ENCODE measurements around the gene MEX3D. TPM values are rescaled to one million over a fixed set of nuclear protein-coding genes. Genes with fewer than 3 reads are reported as not detected.

MEX3D gene
- total RNA-seq, 1 donor from 2014 or later: 43.4 TPM

- FAIRE-seq (no peak), DNase-seq (ENCODE audit: low read depth) (no peak)
- TF ChIP-seq CTCF (IDR thresholded peaks at IDR 0.05; ENCODE audit: insufficient read depth, low read length, severe bottlenecking): no peak
- Histone ChIP-seq H3K27me3 (ENCODE audit: control insufficient read depth, insufficient read depth, low read length) (no peaks in the 10 kb centered on the region), H3K4me3 (ENCODE audit: low read depth, low read length) (no peak overlapping the region), H3K36me3 (ENCODE audit: control insufficient read depth, insufficient read depth, low read length) (peaks cover 2% of the 10 kb centered on the region)
Measured at GRCh38 chr19:1558552-1558951, 9.6 kb downstream of the MEX3D start.

DNA sequence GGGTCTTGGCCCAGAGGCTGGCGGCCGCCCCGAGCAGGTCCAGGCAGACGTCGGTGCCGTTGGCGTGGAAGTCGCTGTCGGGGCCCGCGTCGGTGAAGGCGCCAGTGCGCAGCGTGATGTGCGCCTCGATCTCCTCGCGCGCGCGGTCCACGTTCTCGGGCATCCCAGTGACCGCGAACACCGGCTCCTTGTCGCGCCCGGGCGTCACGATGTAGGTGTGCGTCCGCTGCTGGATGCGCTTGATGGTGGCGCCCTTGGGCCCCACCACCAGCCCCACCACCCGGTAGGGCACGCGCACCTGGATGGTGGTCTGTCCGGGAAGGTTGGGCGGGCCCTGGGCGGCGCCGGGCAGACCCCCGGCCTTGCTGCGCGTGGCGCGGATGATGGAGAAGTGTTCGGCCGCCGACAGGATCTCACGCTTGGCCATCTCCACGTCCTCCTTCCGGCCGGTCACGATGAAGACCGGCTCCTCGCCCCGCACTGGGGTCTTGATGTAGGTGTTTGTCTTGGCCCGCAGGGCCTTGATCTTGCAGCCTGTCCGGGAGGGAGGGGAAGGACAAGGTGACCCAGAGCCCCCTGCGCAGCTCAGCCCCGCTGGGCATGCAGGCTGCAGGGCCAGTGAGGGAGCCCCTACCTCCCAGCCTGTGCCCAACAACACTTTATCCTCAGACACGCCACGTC, 11.6 kb downstream of the MEX3D start:
- Histone ChIP-seq H3K36me3 (ENCODE audit: control insufficient read depth, insufficient read depth, low read length) (peaks cover 2% of the 10 kb centered on the region), H3K4me3 (ENCODE audit: low read depth, low read length) (no peak overlapping the region), H3K27me3 (ENCODE audit: control insufficient read depth, insufficient read depth, low read length) (no peaks in the 10 kb centered on the region)
- no peak for FAIRE-seq
- no peak for TF ChIP-seq CTCF (IDR thresholded peaks at IDR 0.05; ENCODE audit: insufficient read depth, low read length, severe bottlenecking)
- no peak for DNase-seq (ENCODE audit: low read depth)

- FAIRE-seq: no peak
- Histone ChIP-seq H3K27me3 (ENCODE audit: control insufficient read depth, insufficient read depth, low read length) (no peaks in the 10 kb centered on the region), H3K36me3 (ENCODE audit: control insufficient read depth, insufficient read depth, low read length) (peaks cover 2% of the 10 kb centered on the region), H3K4me3 (ENCODE audit: low read depth, low read length) (no peak overlapping the region)
- TF ChIP-seq CTCF (IDR thresholded peaks at IDR 0.05; ENCODE audit: insufficient read depth, low read length, severe bottlenecking): no peak
- no peak for DNase-seq (ENCODE audit: low read depth)
Measured at GRCh38 chr19:1555487-1556389, 12.4 kb downstream of the MEX3D start.

GRCh38 chr19:1554968-1555367, 13.2 kb downstream of the MEX3D start:
- no peak for FAIRE-seq
- peaks cover 2% of the 10 kb centered on the region for H3K36me3 ChIP-seq (ENCODE audit: control insufficient read depth, insufficient read depth, low read length)
- H3K27me3 ChIP-seq (ENCODE audit: control insufficient read depth, insufficient read depth, low read length): no peaks in the 10 kb centered on the region
- no peak for TF ChIP-seq CTCF (IDR thresholded peaks at IDR 0.05; ENCODE audit: insufficient read depth, low read length, severe bottlenecking)
- H3K4me3 ChIP-seq (ENCODE audit: low read depth, low read length): no peak overlapping the region
- no peak for DNase-seq (ENCODE audit: low read depth)

GRCh38 chr19:1553415-1553814, 14.7 kb downstream of the MEX3D start:
- Histone ChIP-seq H3K36me3 (ENCODE audit: control insufficient read depth, insufficient read depth, low read length) (peaks cover 2% of the 10 kb centered on the region), H3K4me3 (ENCODE audit: low read depth, low read length) (no peak overlapping the region), H3K27me3 (ENCODE audit: control insufficient read depth, insufficient read depth, low read length) (no peaks in the 10 kb centered on the region)
- no peak for DNase-seq (ENCODE audit: low read depth)
- TF ChIP-seq CTCF (IDR thresholded peaks at IDR 0.05; ENCODE audit: insufficient read depth, low read length, severe bottlenecking): no peak
- FAIRE-seq: no peak

All from bronchial epithelial cell (primary cell).